WTC11 (cell line): ENCODE data around the gene CFAP74. TPM values are rescaled to one million over a fixed set of nuclear protein-coding genes. Genes with fewer than 3 reads are reported as not detected.

Experiments used
- ATAC-seq: fragments of 200-7000 bp; cut with Tn5 transposase; 2 replicates; pipeline ENCODE4 v1.10.0; 2021; ENCODE audit warnings: mild to moderate bottlenecking, moderate library complexity
- CTCF ChIA-PET: fragments of 300-600 bp; sonication (Branson Sonifier 250); formaldehyde crosslinking; loops from one replicate; lab custom pipeline; 2021; ENCODE audit warnings: antibody characterized with exemption; lab: Charles Lee
- POLR2A ChIA-PET: fragments of 350-600 bp; sonication (Branson Sonifier 250); formaldehyde crosslinking; loops from one replicate; lab custom pipeline; 2021; ENCODE audit warnings: antibody characterized with exemption; lab: Charles Lee
- DNase-seq: peaks from one replicate; pipeline ENCODE4 v3.0.0; 2021; ENCODE audit warnings: low spot score
- H3K27ac Mint-ChIP-seq: 2 replicates; pipeline ENCODE4 v1.8.0; 2021; ENCODE audit warnings: mixed read lengths
- H3K27me3 Mint-ChIP-seq: 2 replicates; pipeline ENCODE4 v1.8.0; 2021; ENCODE audit warnings: low read depth, mild to moderate bottlenecking, moderate library complexity, mixed read lengths
- H3K36me3 Mint-ChIP-seq: 2 replicates; pipeline ENCODE4 v1.8.0; 2021; ENCODE audit warnings: mixed read lengths
- H3K4me1 Mint-ChIP-seq: 2 replicates; pipeline ENCODE4 v1.8.0; 2022; ENCODE audit warnings: mixed read lengths
- H3K4me3 Mint-ChIP-seq: 2 replicates; pipeline ENCODE4 v1.8.0; 2021; ENCODE audit warnings: mild to moderate bottlenecking, moderate library complexity, mixed read lengths
- H3K9me3 Mint-ChIP-seq: 2 replicates; pipeline ENCODE4 v1.8.0; 2021; ENCODE audit warnings: mixed read lengths
- CREB1 ChIP-seq: sonication (generic); formaldehyde crosslinking; IDR thresholded peaks from 2 replicates; pipeline ENCODE4 v1.8.0; 2023; ENCODE audit warnings: mild to moderate bottlenecking, missing genetic modification reagents
- ELF4 ChIP-seq: sonication (generic); formaldehyde crosslinking; IDR thresholded peaks from 2 replicates; pipeline ENCODE4 v1.8.1; 2022; ENCODE audit warnings: low read depth, mild to moderate bottlenecking, moderate library complexity, missing genetic modification reagents
- EMX1 ChIP-seq: fragments of 250-450 bp; sonication (Bioruptor Pico); IDR thresholded peaks from 2 replicates; pipeline ENCODE4 v1.8.0; 2021; ENCODE audit warnings: mild to moderate bottlenecking
- GRHL2 ChIP-seq: fragments of 250-450 bp; sonication (Bioruptor Pico); IDR thresholded peaks from 2 replicates; pipeline ENCODE4 v1.8.0; 2022; ENCODE audit warnings: mild to moderate bottlenecking, moderate library complexity; ENCODE audit not compliant: insufficient replicate concordance, severe bottlenecking
- KAT7 ChIP-seq: sonication (generic); formaldehyde crosslinking; IDR thresholded peaks from 2 replicates; pipeline ENCODE4 v1.8.1; 2023; ENCODE audit warnings: missing genetic modification reagents, mild to moderate bottlenecking, borderline replicate concordance
- MXD4 ChIP-seq: fragments of 250-450 bp; sonication (Bioruptor Pico); IDR thresholded peaks from 2 replicates; pipeline ENCODE4 v1.8.0; 2021; ENCODE audit warnings: mild to moderate bottlenecking, moderate library complexity, borderline replicate concordance
- NFE2L1 ChIP-seq: sonication (generic); formaldehyde crosslinking; IDR thresholded peaks from 2 replicates; pipeline ENCODE4 v1.8.1; 2023; ENCODE audit warnings: missing genetic modification reagents
- NFYB ChIP-seq: sonication (generic); formaldehyde crosslinking; conservative IDR thresholded peaks from 2 replicates; pipeline ENCODE4 v1.8.0; 2022; ENCODE audit warnings: low read depth, missing genetic modification reagents
- SMAD4 ChIP-seq: sonication (generic); formaldehyde crosslinking; IDR thresholded peaks from 2 replicates; pipeline ENCODE4 v1.8.0; 2022; ENCODE audit warnings: mild to moderate bottlenecking, missing genetic modification reagents
- ZNF138 ChIP-seq: sonication (generic); formaldehyde crosslinking; conservative IDR thresholded peaks from 2 replicates; pipeline ENCODE4 v1.8.1; 2022; ENCODE audit warnings: mild to moderate bottlenecking, moderate library complexity, missing genetic modification reagents
- ZNF232 ChIP-seq: sonication (generic); formaldehyde crosslinking; IDR thresholded peaks from 2 replicates; pipeline ENCODE4 v1.8.0; 2022; ENCODE audit warnings: mild to moderate bottlenecking, missing genetic modification reagents
- ZNF263 ChIP-seq: sonication (generic); formaldehyde crosslinking; IDR thresholded peaks from 2 replicates; pipeline ENCODE4 v1.8.1; 2022; ENCODE audit warnings: low read depth, mild to moderate bottlenecking, moderate library complexity, missing genetic modification reagents
- total RNA-seq: library from RNA; stranded (reverse); gene quantifications from 3 replicates; pipeline ENCODE4 v1.2.3, GENCODE V29; 2021
- TF ChIP-seq, protein P1 (sequence below): sonication (generic); formaldehyde crosslinking; IDR thresholded peaks from 2 replicates; pipeline ENCODE4 v1.8.1; 2023; ENCODE audit warnings: mild to moderate bottlenecking, missing genetic modification reagents, borderline replicate concordance
- TF ChIP-seq, protein P2 (sequence below): sonication (generic); formaldehyde crosslinking; IDR thresholded peaks from 2 replicates; pipeline ENCODE4 v1.8.0; 2023; ENCODE audit warnings: mild to moderate bottlenecking, missing genetic modification reagents
- TF ChIP-seq, protein P3 (sequence below): fragments of 250-450 bp; sonication (Bioruptor Pico); IDR thresholded peaks from 2 replicates; pipeline ENCODE4 v2.1.2; 2022; ENCODE audit warnings: mild to moderate bottlenecking, moderate library complexity
- TF ChIP-seq, protein P4 (sequence below): sonication (generic); formaldehyde crosslinking; IDR thresholded peaks from 2 replicates; pipeline ENCODE4 v1.8.1; 2023; ENCODE audit warnings: mild to moderate bottlenecking, missing genetic modification reagents, moderate library complexity
- TF ChIP-seq, protein P5 (sequence below): sonication (generic); formaldehyde crosslinking; IDR thresholded peaks from 2 replicates; pipeline ENCODE4 v1.8.1; 2023; ENCODE audit warnings: mild to moderate bottlenecking, missing genetic modification reagents
- TF ChIP-seq, protein P6 (sequence below): sonication (generic); formaldehyde crosslinking; IDR thresholded peaks from 2 replicates; pipeline ENCODE4 v1.8.1; 2023; ENCODE audit warnings: mild to moderate bottlenecking, missing genetic modification reagents, moderate library complexity
- TF ChIP-seq, protein P7 (sequence below): sonication (generic); formaldehyde crosslinking; IDR thresholded peaks from 2 replicates; pipeline ENCODE4 v1.8.0; 2022; ENCODE audit warnings: mild to moderate bottlenecking, missing genetic modification reagents

CFAP74 gene
- total RNA-seq, 1 experiment from 2014 or later = 0.35 TPM

DNA sequence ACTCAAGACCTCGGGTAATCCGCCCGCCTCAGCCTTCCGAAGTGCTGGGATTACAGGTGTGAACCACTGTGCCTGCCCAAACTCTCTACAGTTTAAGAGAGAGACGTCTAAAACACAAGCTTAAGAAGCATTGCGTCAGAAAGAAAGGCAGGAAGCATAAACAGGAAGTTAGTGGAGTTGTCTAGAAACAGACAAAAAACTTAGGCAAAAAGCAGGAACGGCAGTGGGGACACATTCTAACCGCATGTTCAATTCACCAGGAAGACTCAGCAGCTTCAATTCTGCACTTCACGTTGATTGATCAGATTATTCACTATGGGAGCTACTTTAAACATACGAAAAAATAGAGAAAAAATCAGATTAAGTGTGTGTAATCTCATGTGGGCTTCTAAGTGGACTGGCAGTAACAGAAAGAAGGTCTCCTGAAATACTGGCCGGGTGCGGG is 7.4 kb downstream of the CFAP74 start (continued):
- TF ChIP-seq ZNF263 (CRISPR knock-in tag) = no peak
- no peak for TF ChIP-seq MXD4 (CRISPR knock-in tag)
- TF ChIP-seq, all 79 proteins: peak for 0

DNA sequence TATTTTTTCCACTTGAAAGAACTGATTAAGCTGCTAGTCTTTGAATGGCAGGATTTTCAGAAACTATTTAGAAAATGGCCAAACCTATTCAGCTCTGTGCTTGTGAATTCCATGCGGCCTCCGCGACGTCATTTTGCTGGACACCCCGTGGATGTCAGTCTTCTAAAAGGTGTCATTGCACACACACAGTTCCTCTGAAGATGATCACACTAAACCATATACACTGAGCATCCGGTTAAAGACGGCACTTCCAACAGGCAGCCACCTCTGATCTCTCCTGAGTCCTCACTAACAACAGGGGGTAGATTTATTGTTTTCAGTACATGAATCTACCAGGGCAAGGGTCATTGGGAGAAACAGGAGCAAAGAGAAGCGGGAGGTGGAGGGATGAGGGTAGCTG is 9.1 kb downstream of the CFAP74 start:
- DNase-seq = no peak
- Mint-ChIP-seq H3K27me3 (no peaks in the 10 kb centered on the region), H3K36me3 (no peaks in the 10 kb centered on the region)
- TF ChIP-seq, protein P1, sequence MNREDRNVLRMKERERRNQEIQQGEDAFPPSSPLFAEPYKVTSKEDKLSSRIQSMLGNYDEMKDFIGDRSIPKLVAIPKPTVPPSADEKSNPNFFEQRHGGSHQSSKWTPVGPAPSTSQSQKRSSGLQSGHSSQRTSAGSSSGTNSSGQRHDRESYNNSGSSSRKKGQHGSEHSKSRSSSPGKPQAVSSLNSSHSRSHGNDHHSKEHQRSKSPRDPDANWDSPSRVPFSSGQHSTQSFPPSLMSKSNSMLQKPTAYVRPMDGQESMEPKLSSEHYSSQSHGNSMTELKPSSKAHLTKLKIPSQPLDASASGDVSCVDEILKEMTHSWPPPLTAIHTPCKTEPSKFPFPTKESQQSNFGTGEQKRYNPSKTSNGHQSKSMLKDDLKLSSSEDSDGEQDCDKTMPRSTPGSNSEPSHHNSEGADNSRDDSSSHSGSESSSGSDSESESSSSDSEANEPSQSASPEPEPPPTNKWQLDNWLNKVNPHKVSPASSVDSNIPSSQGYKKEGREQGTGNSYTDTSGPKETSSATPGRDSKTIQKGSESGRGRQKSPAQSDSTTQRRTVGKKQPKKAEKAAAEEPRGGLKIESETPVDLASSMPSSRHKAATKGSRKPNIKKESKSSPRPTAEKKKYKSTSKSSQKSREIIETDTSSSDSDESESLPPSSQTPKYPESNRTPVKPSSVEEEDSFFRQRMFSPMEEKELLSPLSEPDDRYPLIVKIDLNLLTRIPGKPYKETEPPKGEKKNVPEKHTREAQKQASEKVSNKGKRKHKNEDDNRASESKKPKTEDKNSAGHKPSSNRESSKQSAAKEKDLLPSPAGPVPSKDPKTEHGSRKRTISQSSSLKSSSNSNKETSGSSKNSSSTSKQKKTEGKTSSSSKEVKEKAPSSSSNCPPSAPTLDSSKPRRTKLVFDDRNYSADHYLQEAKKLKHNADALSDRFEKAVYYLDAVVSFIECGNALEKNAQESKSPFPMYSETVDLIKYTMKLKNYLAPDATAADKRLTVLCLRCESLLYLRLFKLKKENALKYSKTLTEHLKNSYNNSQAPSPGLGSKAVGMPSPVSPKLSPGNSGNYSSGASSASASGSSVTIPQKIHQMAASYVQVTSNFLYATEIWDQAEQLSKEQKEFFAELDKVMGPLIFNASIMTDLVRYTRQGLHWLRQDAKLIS (CRISPR knock-in tag) = no peak
- TF ChIP-seq CREB1 (no peak), SMAD4 (CRISPR knock-in tag) (no peak), EMX1 (no peak)
- TF ChIP-seq, protein P2, sequence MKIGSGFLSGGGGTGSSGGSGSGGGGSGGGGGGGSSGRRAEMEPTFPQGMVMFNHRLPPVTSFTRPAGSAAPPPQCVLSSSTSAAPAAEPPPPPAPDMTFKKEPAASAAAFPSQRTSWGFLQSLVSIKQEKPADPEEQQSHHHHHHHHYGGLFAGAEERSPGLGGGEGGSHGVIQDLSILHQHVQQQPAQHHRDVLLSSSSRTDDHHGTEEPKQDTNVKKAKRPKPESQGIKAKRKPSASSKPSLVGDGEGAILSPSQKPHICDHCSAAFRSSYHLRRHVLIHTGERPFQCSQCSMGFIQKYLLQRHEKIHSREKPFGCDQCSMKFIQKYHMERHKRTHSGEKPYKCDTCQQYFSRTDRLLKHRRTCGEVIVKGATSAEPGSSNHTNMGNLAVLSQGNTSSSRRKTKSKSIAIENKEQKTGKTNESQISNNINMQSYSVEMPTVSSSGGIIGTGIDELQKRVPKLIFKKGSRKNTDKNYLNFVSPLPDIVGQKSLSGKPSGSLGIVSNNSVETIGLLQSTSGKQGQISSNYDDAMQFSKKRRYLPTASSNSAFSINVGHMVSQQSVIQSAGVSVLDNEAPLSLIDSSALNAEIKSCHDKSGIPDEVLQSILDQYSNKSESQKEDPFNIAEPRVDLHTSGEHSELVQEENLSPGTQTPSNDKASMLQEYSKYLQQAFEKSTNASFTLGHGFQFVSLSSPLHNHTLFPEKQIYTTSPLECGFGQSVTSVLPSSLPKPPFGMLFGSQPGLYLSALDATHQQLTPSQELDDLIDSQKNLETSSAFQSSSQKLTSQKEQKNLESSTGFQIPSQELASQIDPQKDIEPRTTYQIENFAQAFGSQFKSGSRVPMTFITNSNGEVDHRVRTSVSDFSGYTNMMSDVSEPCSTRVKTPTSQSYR (CRISPR knock-in tag) = no peak
- TF ChIP-seq, protein P3, sequence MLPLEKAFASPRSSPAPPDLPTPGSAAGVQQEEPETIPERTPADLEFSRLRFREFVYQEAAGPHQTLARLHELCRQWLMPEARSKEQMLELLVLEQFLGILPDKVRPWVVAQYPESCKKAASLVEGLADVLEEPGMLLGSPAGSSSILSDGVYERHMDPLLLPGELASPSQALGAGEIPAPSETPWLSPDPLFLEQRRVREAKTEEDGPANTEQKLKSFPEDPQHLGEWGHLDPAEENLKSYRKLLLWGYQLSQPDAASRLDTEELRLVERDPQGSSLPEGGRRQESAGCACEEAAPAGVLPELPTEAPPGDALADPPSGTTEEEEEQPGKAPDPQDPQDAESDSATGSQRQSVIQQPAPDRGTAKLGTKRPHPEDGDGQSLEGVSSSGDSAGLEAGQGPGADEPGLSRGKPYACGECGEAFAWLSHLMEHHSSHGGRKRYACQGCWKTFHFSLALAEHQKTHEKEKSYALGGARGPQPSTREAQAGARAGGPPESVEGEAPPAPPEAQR (CRISPR knock-in tag) = no peak
- TF ChIP-seq, all 79 proteins: peak for 0
- CTCF ChIA-PET = interaction anchor here (0.6 to 2.3 kb wide), 6 partner anchors 9 to 86 kb away, joined by 3 to 9 read pairs (median 3); partner anchors contain the start of gene CFAP74
- no peak overlapping the region for H3K27ac Mint-ChIP-seq
- ATAC-seq = no peak
- H3K9me3 Mint-ChIP-seq = no peaks in the 10 kb centered on the region
- H3K4me1 Mint-ChIP-seq = peaks cover 3% of the 10 kb centered on the region; the same call in 1 of the 2 replicates
- no peak overlapping the region for H3K4me3 Mint-ChIP-seq
- POLR2A ChIA-PET = no interaction called here

DNA sequence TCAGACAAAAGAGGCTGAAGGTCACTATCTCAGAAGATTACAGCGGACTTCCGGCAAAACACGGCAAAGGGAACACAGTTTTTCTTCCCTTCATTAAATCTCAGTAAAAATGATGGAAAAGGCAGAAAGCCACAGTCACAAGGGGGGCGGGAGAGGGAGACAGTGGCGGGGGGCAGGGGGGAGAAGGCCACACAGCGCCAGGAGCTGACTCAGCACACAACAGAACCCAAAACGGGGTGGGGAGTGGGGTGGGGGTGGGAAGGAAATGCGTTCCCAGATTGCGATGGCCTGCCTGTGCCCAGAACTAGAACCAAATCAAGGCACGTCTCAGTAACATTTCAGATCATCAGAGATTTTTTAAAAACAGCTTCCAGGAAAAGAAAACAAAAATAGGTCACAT is 13.4 kb downstream of the CFAP74 start:
- Mint-ChIP-seq H3K4me3 (no peak overlapping the region), H3K27ac (no peak overlapping the region), H3K27me3 (no peaks in the 10 kb centered on the region), H3K9me3 (no peaks in the 10 kb centered on the region), H3K36me3 (no peaks in the 10 kb centered on the region), H3K4me1 (no peaks in the 10 kb centered on the region)
- no peak for DNase-seq
- ChIA-PET POLR2A (no interaction called here), CTCF (interaction anchor here (0.8 to 1.9 kb wide), 3 partner anchors 19 to 55 kb away, joined by 3 to 5 read pairs (median 3); no protein-coding TSS in a partner anchor)
- ATAC-seq = no peak
- TF ChIP-seq KAT7 (no peak), ZNF232 (CRISPR knock-in tag) (no peak), ZNF138 (no peak), ZNF263 (CRISPR knock-in tag) (no peak), NFYB (no peak), GRHL2 (CRISPR knock-in tag) (no peak), ELF4 (CRISPR knock-in tag) (no peak), NFE2L1 (no peak)
- TF ChIP-seq, protein P4, sequence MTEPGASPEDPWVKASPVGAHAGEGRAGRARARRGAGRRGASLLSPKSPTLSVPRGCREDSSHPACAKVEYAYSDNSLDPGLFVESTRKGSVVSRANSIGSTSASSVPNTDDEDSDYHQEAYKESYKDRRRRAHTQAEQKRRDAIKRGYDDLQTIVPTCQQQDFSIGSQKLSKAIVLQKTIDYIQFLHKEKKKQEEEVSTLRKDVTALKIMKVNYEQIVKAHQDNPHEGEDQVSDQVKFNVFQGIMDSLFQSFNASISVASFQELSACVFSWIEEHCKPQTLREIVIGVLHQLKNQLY (CRISPR knock-in tag) = no peak
- TF ChIP-seq, protein P5, sequence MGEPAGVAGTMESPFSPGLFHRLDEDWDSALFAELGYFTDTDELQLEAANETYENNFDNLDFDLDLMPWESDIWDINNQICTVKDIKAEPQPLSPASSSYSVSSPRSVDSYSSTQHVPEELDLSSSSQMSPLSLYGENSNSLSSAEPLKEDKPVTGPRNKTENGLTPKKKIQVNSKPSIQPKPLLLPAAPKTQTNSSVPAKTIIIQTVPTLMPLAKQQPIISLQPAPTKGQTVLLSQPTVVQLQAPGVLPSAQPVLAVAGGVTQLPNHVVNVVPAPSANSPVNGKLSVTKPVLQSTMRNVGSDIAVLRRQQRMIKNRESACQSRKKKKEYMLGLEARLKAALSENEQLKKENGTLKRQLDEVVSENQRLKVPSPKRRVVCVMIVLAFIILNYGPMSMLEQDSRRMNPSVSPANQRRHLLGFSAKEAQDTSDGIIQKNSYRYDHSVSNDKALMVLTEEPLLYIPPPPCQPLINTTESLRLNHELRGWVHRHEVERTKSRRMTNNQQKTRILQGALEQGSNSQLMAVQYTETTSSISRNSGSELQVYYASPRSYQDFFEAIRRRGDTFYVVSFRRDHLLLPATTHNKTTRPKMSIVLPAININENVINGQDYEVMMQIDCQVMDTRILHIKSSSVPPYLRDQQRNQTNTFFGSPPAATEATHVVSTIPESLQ (CRISPR knock-in tag) = no peak
- TF ChIP-seq, protein P6, sequence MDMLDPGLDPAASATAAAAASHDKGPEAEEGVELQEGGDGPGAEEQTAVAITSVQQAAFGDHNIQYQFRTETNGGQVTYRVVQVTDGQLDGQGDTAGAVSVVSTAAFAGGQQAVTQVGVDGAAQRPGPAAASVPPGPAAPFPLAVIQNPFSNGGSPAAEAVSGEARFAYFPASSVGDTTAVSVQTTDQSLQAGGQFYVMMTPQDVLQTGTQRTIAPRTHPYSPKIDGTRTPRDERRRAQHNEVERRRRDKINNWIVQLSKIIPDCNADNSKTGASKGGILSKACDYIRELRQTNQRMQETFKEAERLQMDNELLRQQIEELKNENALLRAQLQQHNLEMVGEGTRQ (CRISPR knock-in tag) = no peak
- TF ChIP-seq, protein P7, sequence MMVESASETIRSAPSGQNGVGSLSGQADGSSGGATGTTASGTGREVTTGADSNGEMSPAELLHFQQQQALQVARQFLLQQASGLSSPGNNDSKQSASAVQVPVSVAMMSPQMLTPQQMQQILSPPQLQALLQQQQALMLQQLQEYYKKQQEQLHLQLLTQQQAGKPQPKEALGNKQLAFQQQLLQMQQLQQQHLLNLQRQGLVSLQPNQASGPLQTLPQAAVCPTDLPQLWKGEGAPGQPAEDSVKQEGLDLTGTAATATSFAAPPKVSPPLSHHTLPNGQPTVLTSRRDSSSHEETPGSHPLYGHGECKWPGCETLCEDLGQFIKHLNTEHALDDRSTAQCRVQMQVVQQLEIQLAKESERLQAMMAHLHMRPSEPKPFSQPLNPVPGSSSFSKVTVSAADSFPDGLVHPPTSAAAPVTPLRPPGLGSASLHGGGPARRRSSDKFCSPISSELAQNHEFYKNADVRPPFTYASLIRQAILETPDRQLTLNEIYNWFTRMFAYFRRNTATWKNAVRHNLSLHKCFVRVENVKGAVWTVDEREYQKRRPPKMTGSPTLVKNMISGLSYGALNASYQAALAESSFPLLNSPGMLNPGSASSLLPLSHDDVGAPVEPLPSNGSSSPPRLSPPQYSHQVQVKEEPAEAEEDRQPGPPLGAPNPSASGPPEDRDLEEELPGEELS = no peak
